Measurements from ENCODE around the gene NTN3. TPM values are rescaled to one million over a fixed set of nuclear protein-coding genes. Genes with fewer than 3 reads are reported as not detected.
A peak's percentile ranks its signal among the peaks of the same experiment; 100 is the strongest.

The NTN3 gene
- total RNA-seq: not detected
- polyA plus RNA-seq: not detected

DNA sequence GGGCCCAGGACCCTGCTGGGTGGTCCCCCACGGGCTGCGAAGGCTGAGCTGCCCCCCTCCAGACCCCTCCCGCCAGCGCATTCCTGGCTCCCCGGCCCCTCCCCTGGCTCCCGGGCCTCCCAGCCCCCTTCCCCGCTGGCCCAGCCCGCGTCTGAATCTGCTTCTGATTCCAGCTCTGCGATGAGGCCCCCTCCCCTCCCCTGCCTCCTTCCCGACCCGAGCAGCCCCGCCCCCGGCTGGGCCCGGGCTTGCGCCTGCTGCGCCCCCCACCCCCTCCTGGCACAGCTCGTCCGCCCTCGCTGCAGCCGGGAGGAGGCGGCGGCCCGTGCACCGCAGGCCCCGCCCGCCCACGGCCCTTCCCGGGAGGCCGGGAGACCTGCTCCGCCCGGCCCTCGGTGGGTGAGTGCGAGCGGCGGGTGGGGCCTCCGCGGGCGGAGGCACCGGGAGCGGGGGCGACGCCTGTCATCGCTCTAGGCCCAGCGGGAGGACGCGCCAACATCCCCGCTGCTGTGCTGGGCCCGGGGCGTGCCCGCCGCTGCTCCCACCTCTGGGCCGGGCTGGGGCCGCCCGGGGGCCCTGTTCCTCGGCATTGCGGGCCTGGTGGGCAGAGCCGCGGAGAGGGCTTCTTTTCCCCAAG is at the start of gene NTN3:
TSS of gene NTN3 (plus strand) at position 282 of the 637 bp plus-strand sequence. CDS start 405 bp downstream, outside the sequence.
- no peaks in the 10 kb centered on the region for H3K36me3 ChIP-seq (ENCODE audit: control insufficient read depth, insufficient read depth, low read length)
- H3K9me3 Mint-ChIP-seq: no peaks in the 10 kb centered on the region
- H3K36me3 Mint-ChIP-seq: no peaks in the 10 kb centered on the region
- peak within 1 kb of the TSS in 2 of 4 donors; percentile 54 to 66 for H3K4me3 Mint-ChIP-seq
- peaks cover 0 to 22% (median 3%) of the 10 kb centered on the region in 4 donors for H3K4me1 Mint-ChIP-seq
- no peak within 1 kb of the TSS for H3K4me3 ChIP-seq (ENCODE audit: low read depth, low read length)
- ATAC-seq (ENCODE audit: low read depth in 2 of 2) (no peak), DNase-seq (no peak)
- peaks cover 54% of the 10 kb centered on the region for H3K4me1 ChIP-seq (ENCODE audit: control insufficient read depth, insufficient read depth, low read length, poor library complexity, severe bottlenecking)
- H3K27ac ChIP-seq (ENCODE audit: insufficient read depth, low read length, poor library complexity, severe bottlenecking): no peak within 1 kb of the TSS
- peaks cover 12% of the 10 kb centered on the region for H3K27me3 ChIP-seq (ENCODE audit: control insufficient read depth, insufficient read depth, low read length)
- H3K27ac Mint-ChIP-seq: no peak within 1 kb of the TSS
- no peaks in the 10 kb centered on the region for H3K9me3 ChIP-seq (ENCODE audit: control insufficient read depth in 2 of 2, low read length in 2 of 2)
- peaks cover 38% of the 10 kb centered on the region for H3K27me3 Mint-ChIP-seq

DNA sequence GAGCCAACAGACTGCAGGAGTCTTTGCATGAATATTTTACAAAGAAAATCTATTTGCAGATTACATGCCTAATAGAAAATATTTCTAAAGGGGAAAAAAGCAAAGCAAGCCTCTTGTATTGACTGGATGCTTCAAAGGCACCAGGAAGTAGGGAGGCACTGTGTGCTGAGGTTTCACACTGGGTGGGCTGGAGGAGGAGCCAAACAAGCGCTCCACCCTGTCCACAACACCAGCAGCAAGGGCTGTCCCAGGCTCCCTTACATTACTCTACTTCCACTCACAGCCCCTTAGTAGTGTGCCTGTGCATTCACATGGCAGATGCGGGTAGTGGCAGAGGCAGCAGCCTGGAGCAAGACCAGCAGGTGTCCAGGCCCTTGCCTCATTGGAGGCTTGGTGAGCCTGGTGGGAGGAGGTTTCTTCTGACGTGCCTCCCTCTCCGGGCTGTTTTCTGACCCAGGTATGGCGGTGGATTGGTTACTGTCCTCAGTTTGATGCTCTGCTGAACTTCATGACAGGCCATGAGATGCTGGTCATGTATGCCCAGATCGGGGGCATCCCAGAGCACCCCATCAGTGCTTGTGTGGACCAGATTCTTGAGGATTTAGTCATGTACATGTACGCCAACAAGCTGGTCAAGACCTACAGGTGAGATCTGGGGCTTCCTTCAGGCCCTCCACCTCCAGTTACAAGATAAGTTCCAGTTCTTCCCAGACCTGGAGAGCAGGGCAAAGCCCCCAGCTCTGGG is 48.8 kb upstream of the NTN3 start:
- H3K4me3 Mint-ChIP-seq: no peak overlapping the region
- peaks cover 24% of the 10 kb centered on the region for H3K27me3 Mint-ChIP-seq
- Histone ChIP-seq H3K36me3 (ENCODE audit: control insufficient read depth, insufficient read depth, low read length) (no peaks in the 10 kb centered on the region), H3K27ac (ENCODE audit: insufficient read depth, low read length, poor library complexity, severe bottlenecking) (no peak overlapping the region), H3K4me1 (ENCODE audit: control insufficient read depth, insufficient read depth, low read length, poor library complexity, severe bottlenecking) (peaks cover 3% of the 10 kb centered on the region), H3K4me3 (ENCODE audit: low read depth, low read length) (no peak overlapping the region), H3K27me3 (ENCODE audit: control insufficient read depth, insufficient read depth, low read length) (no peaks in the 10 kb centered on the region), H3K9me3 (ENCODE audit: control insufficient read depth in 2 of 2, low read length in 2 of 2) (no peaks in the 10 kb centered on the region)
- DNase-seq: peak in 1 of 3 donors; percentile 36
- H3K36me3 Mint-ChIP-seq: no peaks in the 10 kb centered on the region
- H3K4me1 Mint-ChIP-seq: peaks cover 0 to 2% (median 0%) of the 10 kb centered on the region in 4 donors
- ATAC-seq (ENCODE audit: low read depth in 2 of 2): no peak
- no peaks in the 10 kb centered on the region for H3K9me3 Mint-ChIP-seq
- H3K27ac Mint-ChIP-seq: no peak overlapping the region

DNA sequence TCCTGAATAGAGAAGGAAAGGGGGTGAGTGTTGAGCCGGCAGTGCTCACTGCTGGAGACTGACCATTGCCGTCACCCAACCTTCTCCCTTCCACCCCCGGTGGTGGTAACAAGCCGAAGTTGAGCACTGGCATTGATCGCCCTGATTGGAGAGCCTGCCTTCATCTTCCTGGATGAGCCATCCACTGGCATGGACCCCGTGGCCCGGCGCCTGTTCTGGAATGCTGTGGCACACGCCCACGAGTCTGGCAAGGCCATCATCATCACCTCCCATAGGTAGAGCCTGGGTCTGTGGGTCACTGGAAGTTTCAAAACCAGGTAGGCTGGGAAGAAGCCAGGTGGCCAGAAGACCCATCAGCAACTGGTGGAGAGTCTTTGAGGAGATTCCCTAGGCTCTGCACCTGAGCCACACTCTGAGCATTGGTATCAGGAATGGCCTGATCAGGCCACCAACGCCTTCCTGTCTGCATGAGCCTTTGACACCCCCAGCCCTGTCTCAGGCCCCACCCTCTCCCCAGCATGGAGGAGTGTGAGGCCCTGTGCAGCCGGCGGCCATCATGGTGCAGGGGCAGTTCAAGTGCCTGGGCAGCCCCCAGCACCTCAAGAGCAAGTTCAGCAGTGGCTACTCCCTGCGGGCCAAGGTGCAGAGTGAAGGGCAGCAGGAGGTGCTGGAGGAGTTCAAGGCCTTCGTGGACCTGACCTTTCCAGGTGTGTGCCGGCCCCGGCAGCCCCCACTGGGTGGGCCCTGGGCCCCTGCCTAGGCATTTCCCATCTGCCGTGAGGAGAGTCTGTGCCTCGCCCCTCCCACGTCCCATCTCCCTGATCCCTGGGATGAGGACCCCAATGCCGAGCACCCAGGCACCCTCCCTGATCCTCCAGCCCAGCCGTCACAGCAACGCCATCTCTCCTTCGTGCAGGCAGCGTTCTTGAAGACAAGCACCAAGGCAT is 46.8 kb upstream of the NTN3 start:
- DNase-seq (no peak), ATAC-seq (ENCODE audit: low read depth in 2 of 2) (no peak)
- peaks cover 15% of the 10 kb centered on the region for H3K27me3 Mint-ChIP-seq
- Histone ChIP-seq H3K36me3 (ENCODE audit: control insufficient read depth, insufficient read depth, low read length) (no peaks in the 10 kb centered on the region), H3K4me3 (ENCODE audit: low read depth, low read length) (no peak overlapping the region), H3K9me3 (ENCODE audit: control insufficient read depth in 2 of 2, low read length in 2 of 2) (no peaks in the 10 kb centered on the region), H3K4me1 (ENCODE audit: control insufficient read depth, insufficient read depth, low read length, poor library complexity, severe bottlenecking) (peaks cover 12% of the 10 kb centered on the region), H3K27ac (ENCODE audit: insufficient read depth, low read length, poor library complexity, severe bottlenecking) (no peak overlapping the region), H3K27me3 (ENCODE audit: control insufficient read depth, insufficient read depth, low read length) (no peaks in the 10 kb centered on the region)
- no peaks in the 10 kb centered on the region for H3K36me3 Mint-ChIP-seq
- H3K4me3 Mint-ChIP-seq: no peak overlapping the region
- peaks cover 0 to 1% (median 0%) of the 10 kb centered on the region in 7 donors for H3K9me3 Mint-ChIP-seq
- H3K27ac Mint-ChIP-seq: no peak overlapping the region
- H3K4me1 Mint-ChIP-seq: peaks cover 0 to 10% (median 2%) of the 10 kb centered on the region in 4 donors

DNA sequence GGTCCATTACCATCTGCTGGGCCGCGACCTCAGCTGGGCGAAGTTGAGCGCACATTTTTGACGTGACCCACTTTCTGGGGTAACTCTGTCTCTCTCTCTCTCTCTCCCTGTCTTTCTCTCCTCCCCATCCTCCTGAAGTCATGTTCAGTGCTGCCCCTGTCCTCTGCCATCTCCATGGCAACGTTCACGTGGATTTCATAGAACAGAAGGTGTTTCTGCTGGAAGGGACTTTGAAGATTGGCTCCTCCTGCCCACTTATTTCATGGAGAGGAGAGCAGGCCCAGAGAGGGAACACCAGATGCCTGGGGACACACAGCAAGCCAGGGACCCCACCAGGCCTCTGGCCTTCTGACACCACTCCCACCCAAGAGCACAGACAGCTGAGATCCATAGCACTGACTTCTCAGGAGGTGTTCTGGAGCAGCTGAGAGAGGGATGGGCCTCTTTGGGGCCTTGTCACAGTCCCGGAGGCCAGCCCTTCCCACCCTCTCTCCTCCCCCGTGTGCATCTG is 46.0 kb upstream of the NTN3 start:
- H3K36me3 Mint-ChIP-seq: no peaks in the 10 kb centered on the region
- Histone ChIP-seq H3K9me3 (ENCODE audit: control insufficient read depth in 2 of 2, low read length in 2 of 2) (no peaks in the 10 kb centered on the region), H3K36me3 (ENCODE audit: control insufficient read depth, insufficient read depth, low read length) (no peaks in the 10 kb centered on the region), H3K27ac (ENCODE audit: insufficient read depth, low read length, poor library complexity, severe bottlenecking) (no peak overlapping the region), H3K27me3 (ENCODE audit: control insufficient read depth, insufficient read depth, low read length) (no peaks in the 10 kb centered on the region), H3K4me3 (ENCODE audit: low read depth, low read length) (no peak overlapping the region), H3K4me1 (ENCODE audit: control insufficient read depth, insufficient read depth, low read length, poor library complexity, severe bottlenecking) (peaks cover 18% of the 10 kb centered on the region)
- DNase-seq: no peak
- peaks cover 3 to 13% (median 5%) of the 10 kb centered on the region in 4 donors for H3K4me1 Mint-ChIP-seq
- ATAC-seq (ENCODE audit: low read depth in 2 of 2): no peak
- H3K9me3 Mint-ChIP-seq: peaks cover 0 to 1% (median 0%) of the 10 kb centered on the region in 7 donors
- H3K27me3 Mint-ChIP-seq: peaks cover 14% of the 10 kb centered on the region
- no peak overlapping the region for H3K27ac Mint-ChIP-seq
- peak overlapping the region in 3 of 4 donors; percentile 10 to 96 (median 21) for H3K4me3 Mint-ChIP-seq

GRCh38 chr16:2425825-2426430 is 45.2 kb upstream of the NTN3 start:
- H3K27ac ChIP-seq (ENCODE audit: insufficient read depth, low read length, poor library complexity, severe bottlenecking): no peak overlapping the region
- H3K9me3 Mint-ChIP-seq: peaks cover 0 to 1% (median 0%) of the 10 kb centered on the region in 7 donors
- peaks cover 23% of the 10 kb centered on the region for H3K4me1 ChIP-seq (ENCODE audit: control insufficient read depth, insufficient read depth, low read length, poor library complexity, severe bottlenecking)
- ATAC-seq (ENCODE audit: low read depth in 2 of 2): no peak
- no peak overlapping the region for H3K27ac Mint-ChIP-seq
- H3K36me3 ChIP-seq (ENCODE audit: control insufficient read depth, insufficient read depth, low read length): no peaks in the 10 kb centered on the region
- H3K27me3 Mint-ChIP-seq: peaks cover 7% of the 10 kb centered on the region
- no peak overlapping the region for H3K4me3 ChIP-seq (ENCODE audit: low read depth, low read length)
- H3K27me3 ChIP-seq (ENCODE audit: control insufficient read depth, insufficient read depth, low read length): no peaks in the 10 kb centered on the region
- no peak for DNase-seq
- H3K36me3 Mint-ChIP-seq: no peaks in the 10 kb centered on the region
- peak overlapping the region in 1 of 4 donors; percentile 96 for H3K4me3 Mint-ChIP-seq
- no peaks in the 10 kb centered on the region for H3K9me3 ChIP-seq (ENCODE audit: control insufficient read depth in 2 of 2, low read length in 2 of 2)
- H3K4me1 Mint-ChIP-seq: peaks cover 4 to 21% (median 12%) of the 10 kb centered on the region in 4 donors

GRCh38 chr16:2426941-2427361 is 44.1 kb upstream of the NTN3 start:
- Histone ChIP-seq H3K27me3 (ENCODE audit: control insufficient read depth, insufficient read depth, low read length) (no peaks in the 10 kb centered on the region), H3K36me3 (ENCODE audit: control insufficient read depth, insufficient read depth, low read length) (no peaks in the 10 kb centered on the region), H3K4me1 (ENCODE audit: control insufficient read depth, insufficient read depth, low read length, poor library complexity, severe bottlenecking) (peaks cover 23% of the 10 kb centered on the region), H3K27ac (ENCODE audit: insufficient read depth, low read length, poor library complexity, severe bottlenecking) (no peak overlapping the region), H3K9me3 (ENCODE audit: control insufficient read depth in 2 of 2, low read length in 2 of 2) (no peaks in the 10 kb centered on the region), H3K4me3 (ENCODE audit: low read depth, low read length) (no peak overlapping the region)
- H3K4me1 Mint-ChIP-seq: peaks cover 4 to 21% (median 13%) of the 10 kb centered on the region in 4 donors
- H3K9me3 Mint-ChIP-seq: peaks cover 0 to 1% (median 0%) of the 10 kb centered on the region in 7 donors
- H3K36me3 Mint-ChIP-seq: no peaks in the 10 kb centered on the region
- peaks cover 6% of the 10 kb centered on the region for H3K27me3 Mint-ChIP-seq
- H3K27ac Mint-ChIP-seq: peak overlapping the region in 2 of 3 donors; percentile 20 to 26
- DNase-seq (no peak), ATAC-seq (ENCODE audit: low read depth in 2 of 2) (no peak)
- H3K4me3 Mint-ChIP-seq: peak overlapping the region in 3 of 4 donors; percentile 52 to 96 (median 90)

DNA sequence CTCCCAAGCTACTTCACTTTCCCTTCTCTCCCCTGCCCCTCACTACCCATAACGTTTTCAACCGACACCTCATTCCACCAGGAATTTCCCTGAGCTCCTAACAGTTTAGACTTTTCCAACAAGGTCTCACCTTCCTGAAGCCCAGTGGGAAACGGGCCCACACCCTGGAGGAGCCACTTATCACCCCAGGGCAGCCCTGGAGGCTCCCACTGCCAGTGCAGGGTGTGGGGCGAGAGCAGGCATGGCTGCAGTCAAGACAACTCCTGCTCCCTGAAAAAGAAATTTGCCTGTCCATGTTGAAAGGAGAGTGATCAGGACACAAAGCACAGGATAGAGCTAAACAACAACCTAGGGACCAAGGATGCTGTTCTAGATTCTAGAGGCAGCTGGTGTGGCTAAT is 43.6 kb upstream of the NTN3 start:
- Histone ChIP-seq H3K4me1 (ENCODE audit: control insufficient read depth, insufficient read depth, low read length, poor library complexity, severe bottlenecking) (peaks cover 23% of the 10 kb centered on the region), H3K4me3 (ENCODE audit: low read depth, low read length) (no peak overlapping the region), H3K27me3 (ENCODE audit: control insufficient read depth, insufficient read depth, low read length) (no peaks in the 10 kb centered on the region), H3K36me3 (ENCODE audit: control insufficient read depth, insufficient read depth, low read length) (no peaks in the 10 kb centered on the region), H3K27ac (ENCODE audit: insufficient read depth, low read length, poor library complexity, severe bottlenecking) (no peak overlapping the region), H3K9me3 (ENCODE audit: control insufficient read depth in 2 of 2, low read length in 2 of 2) (no peaks in the 10 kb centered on the region)
- H3K4me3 Mint-ChIP-seq: peak overlapping the region; percentile 90 to 96 (median 92)
- no peaks in the 10 kb centered on the region for H3K36me3 Mint-ChIP-seq
- peaks cover 4 to 21% (median 13%) of the 10 kb centered on the region in 4 donors for H3K4me1 Mint-ChIP-seq
- H3K9me3 Mint-ChIP-seq: peaks cover 0 to 1% (median 0%) of the 10 kb centered on the region in 7 donors
- DNase-seq: no peak
- peaks cover 6% of the 10 kb centered on the region for H3K27me3 Mint-ChIP-seq
- H3K27ac Mint-ChIP-seq: peak overlapping the region in 2 of 3 donors; percentile 60 to 69
- no peak for ATAC-seq (ENCODE audit: low read depth in 2 of 2)
